ENCODE measurements around the gene A4GALT.

DNA sequence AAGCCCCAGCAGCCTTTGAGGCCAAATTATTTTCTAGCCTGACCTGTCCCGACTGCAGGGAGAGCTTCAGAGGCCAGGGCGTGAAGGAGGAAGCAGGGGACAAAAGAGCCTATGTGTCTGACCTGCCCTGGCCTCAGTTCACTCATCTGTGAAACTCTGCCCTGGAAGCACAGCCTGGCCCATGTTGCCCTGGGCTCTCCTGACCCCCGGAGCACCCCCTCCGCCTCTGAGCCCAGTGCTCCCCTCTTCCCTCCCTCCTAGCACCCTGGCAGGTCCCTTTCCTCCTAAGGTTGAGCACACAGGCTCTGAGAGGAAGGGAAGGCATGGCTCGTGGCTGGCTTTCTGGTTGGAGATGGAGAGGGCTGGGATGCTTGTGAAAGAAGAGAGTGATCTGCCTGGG is 3.4 kb upstream of the A4GALT start:
- TF ChIP-seq EZH2 (IDR thresholded peaks at IDR 0.05) (no peak), EZH2phosphoT487 (IDR thresholded peaks at IDR 0.05) (no peak)
- TF ChIP-seq, protein P1, sequence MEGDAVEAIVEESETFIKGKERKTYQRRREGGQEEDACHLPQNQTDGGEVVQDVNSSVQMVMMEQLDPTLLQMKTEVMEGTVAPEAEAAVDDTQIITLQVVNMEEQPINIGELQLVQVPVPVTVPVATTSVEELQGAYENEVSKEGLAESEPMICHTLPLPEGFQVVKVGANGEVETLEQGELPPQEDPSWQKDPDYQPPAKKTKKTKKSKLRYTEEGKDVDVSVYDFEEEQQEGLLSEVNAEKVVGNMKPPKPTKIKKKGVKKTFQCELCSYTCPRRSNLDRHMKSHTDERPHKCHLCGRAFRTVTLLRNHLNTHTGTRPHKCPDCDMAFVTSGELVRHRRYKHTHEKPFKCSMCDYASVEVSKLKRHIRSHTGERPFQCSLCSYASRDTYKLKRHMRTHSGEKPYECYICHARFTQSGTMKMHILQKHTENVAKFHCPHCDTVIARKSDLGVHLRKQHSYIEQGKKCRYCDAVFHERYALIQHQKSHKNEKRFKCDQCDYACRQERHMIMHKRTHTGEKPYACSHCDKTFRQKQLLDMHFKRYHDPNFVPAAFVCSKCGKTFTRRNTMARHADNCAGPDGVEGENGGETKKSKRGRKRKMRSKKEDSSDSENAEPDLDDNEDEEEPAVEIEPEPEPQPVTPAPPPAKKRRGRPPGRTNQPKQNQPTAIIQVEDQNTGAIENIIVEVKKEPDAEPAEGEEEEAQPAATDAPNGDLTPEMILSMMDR (IDR thresholded peaks at IDR 0.05): no peak
